GM13977 (cell line): ENCODE results near the gene OR7D2.
"Not testable (repeated sequence)": the region's sequence is repeated elsewhere in the genome, so short reads cannot be mapped to it uniquely, and the experiment has no call there.

ENCODE experiments used
- DNase-seq: peaks from one replicate; pipeline ENCODE4 v3.0.0; 2012; ENCODE audit warnings: low spot score
- in situ Hi-C: fragments of 300-500 bp; cut with MboI; formaldehyde crosslinking; loops from one replicate; pipeline ENCODE4 v1.12.0; 2022; ENCODE audit warnings: low sequenced_read_pairs, low pct_unique_long_range_greater_than_20kb, mixed read lengths, inconsistent platforms; ENCODE audit not compliant: unreplicated experiment
- TF ChIP-seq, protein P1 (sequence below): IDR thresholded peaks from 2 replicates; pipeline ENCODE4 v1.5.1; 2012; ENCODE audit warnings: mild to moderate bottlenecking, control low read depth; ENCODE audit not compliant: insufficient read depth; ENCODE audit errors: extremely low read depth, missing control alignments

OR7D2 gene

GRCh38 chr19:9187191-9187590 lies 8.4 kb downstream of the OR7D2 start:
- in situ Hi-C loops, result no loop called here
- TF ChIP-seq, protein P1, sequence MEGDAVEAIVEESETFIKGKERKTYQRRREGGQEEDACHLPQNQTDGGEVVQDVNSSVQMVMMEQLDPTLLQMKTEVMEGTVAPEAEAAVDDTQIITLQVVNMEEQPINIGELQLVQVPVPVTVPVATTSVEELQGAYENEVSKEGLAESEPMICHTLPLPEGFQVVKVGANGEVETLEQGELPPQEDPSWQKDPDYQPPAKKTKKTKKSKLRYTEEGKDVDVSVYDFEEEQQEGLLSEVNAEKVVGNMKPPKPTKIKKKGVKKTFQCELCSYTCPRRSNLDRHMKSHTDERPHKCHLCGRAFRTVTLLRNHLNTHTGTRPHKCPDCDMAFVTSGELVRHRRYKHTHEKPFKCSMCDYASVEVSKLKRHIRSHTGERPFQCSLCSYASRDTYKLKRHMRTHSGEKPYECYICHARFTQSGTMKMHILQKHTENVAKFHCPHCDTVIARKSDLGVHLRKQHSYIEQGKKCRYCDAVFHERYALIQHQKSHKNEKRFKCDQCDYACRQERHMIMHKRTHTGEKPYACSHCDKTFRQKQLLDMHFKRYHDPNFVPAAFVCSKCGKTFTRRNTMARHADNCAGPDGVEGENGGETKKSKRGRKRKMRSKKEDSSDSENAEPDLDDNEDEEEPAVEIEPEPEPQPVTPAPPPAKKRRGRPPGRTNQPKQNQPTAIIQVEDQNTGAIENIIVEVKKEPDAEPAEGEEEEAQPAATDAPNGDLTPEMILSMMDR, result no peak
- no peak for DNase-seq

GRCh38 chr19:9189535-9189934 lies 10.8 kb downstream of the OR7D2 start:
- DNase-seq, result no peak
- in situ Hi-C loops, result no loop called here
- TF ChIP-seq, protein P1, result no peak

DNA sequence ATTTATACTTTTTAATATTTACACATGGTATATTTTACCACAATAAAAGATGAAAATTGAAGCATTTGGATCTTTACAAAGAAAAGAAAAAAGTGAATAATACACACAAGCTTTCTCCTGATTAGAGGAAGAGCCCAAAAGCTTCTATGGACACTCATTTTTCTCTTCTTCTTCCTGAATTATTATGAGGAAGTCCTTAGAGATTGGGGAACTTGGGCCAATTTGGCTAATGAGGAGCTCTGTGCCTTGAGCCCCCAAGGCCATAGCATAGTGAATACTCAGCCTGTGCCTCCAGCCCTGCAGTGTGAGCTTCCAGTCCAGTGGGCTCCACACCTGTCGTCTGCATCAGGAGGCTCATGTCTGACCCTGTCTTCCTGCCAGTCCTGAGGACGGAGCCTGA lies 19.3 kb downstream of the OR7D2 start:
- DNase-seq, in situ Hi-C loops: not testable (repeated sequence)

DNA sequence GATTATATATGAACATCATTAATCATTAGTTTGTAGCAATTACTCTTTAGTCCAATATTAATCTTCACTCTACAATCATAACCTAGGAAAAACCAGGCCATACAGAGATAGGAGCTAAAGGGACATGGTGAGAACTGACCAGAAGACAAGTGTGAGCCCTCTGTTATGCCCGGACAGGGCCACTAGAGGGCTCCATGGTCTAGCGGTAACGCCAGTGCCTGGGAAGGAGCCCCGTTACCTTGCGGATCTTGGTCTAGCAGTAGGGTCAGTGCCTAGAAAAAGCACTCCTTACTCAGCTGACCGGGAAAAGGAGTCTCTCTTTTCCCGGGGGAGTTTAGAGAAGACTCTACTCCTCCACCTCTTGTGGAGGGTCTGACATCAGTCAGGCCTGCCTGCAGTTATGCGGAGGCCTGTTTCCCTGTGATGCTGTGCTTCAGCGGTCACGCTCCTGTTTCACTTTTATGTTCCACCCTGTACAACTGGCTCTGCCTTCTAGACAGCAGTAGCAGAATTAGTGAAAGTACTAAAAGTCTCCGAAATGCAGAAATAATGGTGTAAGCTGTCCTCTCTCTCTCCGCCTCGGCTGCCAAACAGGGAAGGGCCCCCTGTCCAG lies 26.8 kb downstream of the OR7D2 start:
- peak; percentile 47 for DNase-seq
- in situ Hi-C loops, result no loop called here
- TF ChIP-seq, protein P1, result peak; percentile 89

- in situ Hi-C loops, result no loop called here
- TF ChIP-seq, protein P1, result no peak
- no peak for DNase-seq
Measured at GRCh38 chr19:9219489-9219888, 40.7 kb downstream of the OR7D2 start, which contains the start of gene OR7D4. Gene OR7D4 (minus strand): TSS chr19:9219589. CDS start chr19:9214837, 4,752 bp downstream.
